ENCODE results near the gene SDK1. TPM values are rescaled to one million over a fixed set of nuclear protein-coding genes. Genes with fewer than 3 reads are reported as not detected.
"Not testable (repeated sequence)": the region's sequence is repeated elsewhere in the genome, so short reads cannot be mapped to it uniquely, and the experiment has no call there.

Gene SDK1
- total and polyA plus RNA-seq, 2 experiments from 2014 or later = 4.1 to 16.5 TPM

- Histone ChIP-seq H3K4me1 (ENCODE audit: low read depth) (no peaks in the 10 kb centered on the region), H3K27ac (no peak overlapping the region), H3K36me3 (no peaks in the 10 kb centered on the region), H3K9me3 (ENCODE audit: low read depth) (no peaks in the 10 kb centered on the region), H3K27me3 (no peaks in the 10 kb centered on the region), H3K4me3 (no peak overlapping the region)
- DNase-seq (ENCODE audit: low read depth in 1 of 2, low spot score in 1 of 2) = no peak
- TF ChIP-seq CTCF (IDR thresholded peaks at IDR 0.05; ENCODE audit: low read depth, low read length) = no peak
Observed at GRCh38 chr7:4093483-4093882, 792.4 kb downstream of the SDK1 start.

- not testable (repeated sequence) for DNase-seq (ENCODE audit: low read depth in 1 of 2, low spot score in 1 of 2)
Observed at GRCh38 chr7:4094158-4094557, 793.1 kb downstream of the SDK1 start.

GRCh38 chr7:4097001-4097609, 796.1 kb downstream of the SDK1 start:
- Histone ChIP-seq H3K4me3 (no peak overlapping the region), H3K4me1 (ENCODE audit: low read depth) (no peaks in the 10 kb centered on the region), H3K27ac (no peak overlapping the region), H3K36me3 (no peaks in the 10 kb centered on the region), H3K27me3 (no peaks in the 10 kb centered on the region), H3K9me3 (ENCODE audit: low read depth) (no peaks in the 10 kb centered on the region)
- TF ChIP-seq CTCF (IDR thresholded peaks at IDR 0.05; ENCODE audit: low read depth, low read length) = no peak
- no peak for DNase-seq (ENCODE audit: low read depth in 1 of 2, low spot score in 1 of 2)

More at GRCh38 chr7:4094158-4094557, 793.1 kb downstream of the SDK1 start:
- H3K27ac ChIP-seq; H3K4me3 ChIP-seq; H3K27me3 ChIP-seq; H3K4me1 ChIP-seq (ENCODE audit: low read depth); H3K9me3 ChIP-seq (ENCODE audit: low read depth); H3K36me3 ChIP-seq: not testable (repeated sequence)

GRCh38 chr7:4098169-4098568, 797.1 kb downstream of the SDK1 start:
- no peak for DNase-seq (ENCODE audit: low read depth in 1 of 2, low spot score in 1 of 2)
- Histone ChIP-seq H3K4me3 (no peak overlapping the region), H3K4me1 (ENCODE audit: low read depth) (no peaks in the 10 kb centered on the region), H3K27ac (no peak overlapping the region), H3K9me3 (ENCODE audit: low read depth) (no peaks in the 10 kb centered on the region), H3K27me3 (no peaks in the 10 kb centered on the region), H3K36me3 (no peaks in the 10 kb centered on the region)
- TF ChIP-seq CTCF (IDR thresholded peaks at IDR 0.05; ENCODE audit: low read depth, low read length) = no peak

- no peak for DNase-seq (ENCODE audit: low read depth in 1 of 2, low spot score in 1 of 2)
- Histone ChIP-seq H3K27me3 (no peaks in the 10 kb centered on the region), H3K4me1 (ENCODE audit: low read depth) (no peaks in the 10 kb centered on the region), H3K4me3 (no peak overlapping the region), H3K36me3 (no peaks in the 10 kb centered on the region), H3K27ac (no peak overlapping the region), H3K9me3 (ENCODE audit: low read depth) (no peaks in the 10 kb centered on the region)
- no peak for TF ChIP-seq CTCF (IDR thresholded peaks at IDR 0.05; ENCODE audit: low read depth, low read length)
Observed at GRCh38 chr7:4099651-4100050, 798.6 kb downstream of the SDK1 start.

- Histone ChIP-seq H3K36me3 (no peaks in the 10 kb centered on the region), H3K4me1 (ENCODE audit: low read depth) (no peaks in the 10 kb centered on the region), H3K27ac (no peak overlapping the region), H3K4me3 (no peak overlapping the region), H3K9me3 (ENCODE audit: low read depth) (no peaks in the 10 kb centered on the region), H3K27me3 (no peaks in the 10 kb centered on the region)
- TF ChIP-seq CTCF (IDR thresholded peaks at IDR 0.05; ENCODE audit: low read depth, low read length) = no peak
- no peak for DNase-seq (ENCODE audit: low read depth in 1 of 2, low spot score in 1 of 2)
Observed at GRCh38 chr7:4100148-4100547, 799.1 kb downstream of the SDK1 start.
